HL-60 (cell line): Measurements from ENCODE around the gene KCNQ1.

Source experiments
- GABPA ChIP-seq: IDR thresholded peaks from 2 replicates; pipeline ENCODE4 v1.6.1; 2012; ENCODE audit warnings: low read depth
- POLR2AphosphoS5 ChIP-seq: IDR thresholded peaks from 2 replicates; pipeline ENCODE4 v1.6.1; 2012; ENCODE audit warnings: low read depth
- SPI1 ChIP-seq: IDR thresholded peaks from 2 replicates; pipeline ENCODE4 v1.6.1; 2012; ENCODE audit warnings: low read depth, mild to moderate bottlenecking, borderline replicate concordance
- TF ChIP-seq, protein P1 (sequence below): IDR thresholded peaks from one replicate; pipeline ENCODE4 v1.5.1; 2011; ENCODE audit warnings: low read length, control low read depth, inconsistent platforms; ENCODE audit not compliant: insufficient read depth
- TF ChIP-seq, protein P2 (sequence below): IDR thresholded peaks from 2 replicates; pipeline ENCODE4 v1.6.1; 2012; ENCODE audit warnings: low read depth; ENCODE audit not compliant: insufficient replicate concordance

DNA sequence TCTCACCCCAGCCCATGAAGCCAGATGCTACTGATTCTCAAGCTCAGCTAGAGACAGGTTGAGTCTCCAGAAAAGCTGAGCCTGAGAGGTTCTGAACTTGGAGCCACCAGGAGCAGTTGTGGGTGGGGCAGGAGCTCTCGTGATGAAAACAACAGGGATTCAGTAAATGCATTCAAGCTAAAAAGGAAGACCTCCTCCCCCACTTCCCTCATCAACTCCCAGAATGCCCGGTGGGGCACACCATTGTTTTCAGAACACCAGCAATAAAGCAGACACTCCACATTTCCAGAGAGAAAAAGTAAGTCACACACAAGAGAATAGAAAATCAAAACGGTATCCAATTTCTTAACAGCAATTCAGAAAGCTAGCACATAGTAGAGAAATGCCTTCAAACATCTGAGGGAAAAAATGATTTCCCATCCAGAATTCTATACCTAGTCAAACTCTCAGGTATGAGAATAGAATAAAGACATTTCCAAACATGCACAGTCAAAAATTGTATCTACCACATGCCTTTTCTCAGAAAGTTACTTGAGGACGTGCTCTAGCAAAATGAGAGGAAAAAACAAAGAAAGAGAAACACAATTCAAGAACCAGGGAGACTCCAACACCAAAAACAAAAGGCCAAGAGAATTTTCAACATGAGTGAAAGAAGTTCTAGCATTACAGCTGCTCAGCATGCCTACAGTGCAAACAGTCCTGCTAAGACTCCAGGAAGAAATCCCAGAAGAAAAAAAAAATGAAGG lies 383.9 kb downstream of the KCNQ1 start:
- TF ChIP-seq, protein P1, sequence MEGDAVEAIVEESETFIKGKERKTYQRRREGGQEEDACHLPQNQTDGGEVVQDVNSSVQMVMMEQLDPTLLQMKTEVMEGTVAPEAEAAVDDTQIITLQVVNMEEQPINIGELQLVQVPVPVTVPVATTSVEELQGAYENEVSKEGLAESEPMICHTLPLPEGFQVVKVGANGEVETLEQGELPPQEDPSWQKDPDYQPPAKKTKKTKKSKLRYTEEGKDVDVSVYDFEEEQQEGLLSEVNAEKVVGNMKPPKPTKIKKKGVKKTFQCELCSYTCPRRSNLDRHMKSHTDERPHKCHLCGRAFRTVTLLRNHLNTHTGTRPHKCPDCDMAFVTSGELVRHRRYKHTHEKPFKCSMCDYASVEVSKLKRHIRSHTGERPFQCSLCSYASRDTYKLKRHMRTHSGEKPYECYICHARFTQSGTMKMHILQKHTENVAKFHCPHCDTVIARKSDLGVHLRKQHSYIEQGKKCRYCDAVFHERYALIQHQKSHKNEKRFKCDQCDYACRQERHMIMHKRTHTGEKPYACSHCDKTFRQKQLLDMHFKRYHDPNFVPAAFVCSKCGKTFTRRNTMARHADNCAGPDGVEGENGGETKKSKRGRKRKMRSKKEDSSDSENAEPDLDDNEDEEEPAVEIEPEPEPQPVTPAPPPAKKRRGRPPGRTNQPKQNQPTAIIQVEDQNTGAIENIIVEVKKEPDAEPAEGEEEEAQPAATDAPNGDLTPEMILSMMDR = no peak
- TF ChIP-seq POLR2AphosphoS5 (no peak), GABPA (no peak), SPI1 (no peak)
- TF ChIP-seq, protein P2, sequence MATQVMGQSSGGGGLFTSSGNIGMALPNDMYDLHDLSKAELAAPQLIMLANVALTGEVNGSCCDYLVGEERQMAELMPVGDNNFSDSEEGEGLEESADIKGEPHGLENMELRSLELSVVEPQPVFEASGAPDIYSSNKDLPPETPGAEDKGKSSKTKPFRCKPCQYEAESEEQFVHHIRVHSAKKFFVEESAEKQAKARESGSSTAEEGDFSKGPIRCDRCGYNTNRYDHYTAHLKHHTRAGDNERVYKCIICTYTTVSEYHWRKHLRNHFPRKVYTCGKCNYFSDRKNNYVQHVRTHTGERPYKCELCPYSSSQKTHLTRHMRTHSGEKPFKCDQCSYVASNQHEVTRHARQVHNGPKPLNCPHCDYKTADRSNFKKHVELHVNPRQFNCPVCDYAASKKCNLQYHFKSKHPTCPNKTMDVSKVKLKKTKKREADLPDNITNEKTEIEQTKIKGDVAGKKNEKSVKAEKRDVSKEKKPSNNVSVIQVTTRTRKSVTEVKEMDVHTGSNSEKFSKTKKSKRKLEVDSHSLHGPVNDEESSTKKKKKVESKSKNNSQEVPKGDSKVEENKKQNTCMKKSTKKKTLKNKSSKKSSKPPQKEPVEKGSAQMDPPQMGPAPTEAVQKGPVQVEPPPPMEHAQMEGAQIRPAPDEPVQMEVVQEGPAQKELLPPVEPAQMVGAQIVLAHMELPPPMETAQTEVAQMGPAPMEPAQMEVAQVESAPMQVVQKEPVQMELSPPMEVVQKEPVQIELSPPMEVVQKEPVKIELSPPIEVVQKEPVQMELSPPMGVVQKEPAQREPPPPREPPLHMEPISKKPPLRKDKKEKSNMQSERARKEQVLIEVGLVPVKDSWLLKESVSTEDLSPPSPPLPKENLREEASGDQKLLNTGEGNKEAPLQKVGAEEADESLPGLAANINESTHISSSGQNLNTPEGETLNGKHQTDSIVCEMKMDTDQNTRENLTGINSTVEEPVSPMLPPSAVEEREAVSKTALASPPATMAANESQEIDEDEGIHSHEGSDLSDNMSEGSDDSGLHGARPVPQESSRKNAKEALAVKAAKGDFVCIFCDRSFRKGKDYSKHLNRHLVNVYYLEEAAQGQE = no peak
